ENCODE results near the gene RPL13.

DNA sequence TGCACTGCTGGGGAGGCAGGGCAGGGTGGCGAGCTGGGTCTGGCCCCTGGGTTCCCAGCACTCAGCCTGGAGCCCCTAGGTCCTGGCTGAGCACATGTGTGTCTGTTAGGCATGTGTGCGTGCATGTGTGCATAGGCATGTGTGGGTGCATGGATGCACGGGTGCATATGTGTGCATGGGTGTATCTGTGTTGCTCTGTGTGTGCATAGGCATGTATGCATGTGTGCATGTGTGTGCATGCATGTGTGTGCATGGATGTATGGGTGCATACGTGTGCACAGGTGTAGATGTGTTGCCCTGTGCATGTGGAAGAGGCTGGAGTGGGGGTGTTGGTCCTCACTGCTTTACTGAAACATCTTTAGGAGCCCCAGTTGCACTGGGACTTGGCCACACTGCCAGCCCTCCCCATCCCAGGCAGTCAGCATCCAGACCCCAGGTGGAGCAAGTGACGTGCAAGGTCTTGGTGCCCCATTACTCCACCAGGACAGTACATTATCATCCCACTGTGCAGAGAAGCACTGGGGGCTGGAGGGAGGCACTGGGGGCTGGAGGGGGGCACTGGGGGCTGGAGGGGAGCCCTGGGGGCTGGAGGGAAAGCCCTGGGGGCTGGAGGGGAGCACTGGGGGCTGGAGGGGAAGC lies 42.6 kb downstream of the RPL13 start:
- no peak for TF ChIP-seq POLR2AphosphoS5 (IDR thresholded peaks at IDR 0.05; ENCODE audit: low read depth, low read length)
- TF ChIP-seq TAF1 (IDR thresholded peaks at IDR 0.05; ENCODE audit: borderline replicate concordance, insufficient read depth, low read length) = no peak
- TF ChIP-seq, protein P1, sequence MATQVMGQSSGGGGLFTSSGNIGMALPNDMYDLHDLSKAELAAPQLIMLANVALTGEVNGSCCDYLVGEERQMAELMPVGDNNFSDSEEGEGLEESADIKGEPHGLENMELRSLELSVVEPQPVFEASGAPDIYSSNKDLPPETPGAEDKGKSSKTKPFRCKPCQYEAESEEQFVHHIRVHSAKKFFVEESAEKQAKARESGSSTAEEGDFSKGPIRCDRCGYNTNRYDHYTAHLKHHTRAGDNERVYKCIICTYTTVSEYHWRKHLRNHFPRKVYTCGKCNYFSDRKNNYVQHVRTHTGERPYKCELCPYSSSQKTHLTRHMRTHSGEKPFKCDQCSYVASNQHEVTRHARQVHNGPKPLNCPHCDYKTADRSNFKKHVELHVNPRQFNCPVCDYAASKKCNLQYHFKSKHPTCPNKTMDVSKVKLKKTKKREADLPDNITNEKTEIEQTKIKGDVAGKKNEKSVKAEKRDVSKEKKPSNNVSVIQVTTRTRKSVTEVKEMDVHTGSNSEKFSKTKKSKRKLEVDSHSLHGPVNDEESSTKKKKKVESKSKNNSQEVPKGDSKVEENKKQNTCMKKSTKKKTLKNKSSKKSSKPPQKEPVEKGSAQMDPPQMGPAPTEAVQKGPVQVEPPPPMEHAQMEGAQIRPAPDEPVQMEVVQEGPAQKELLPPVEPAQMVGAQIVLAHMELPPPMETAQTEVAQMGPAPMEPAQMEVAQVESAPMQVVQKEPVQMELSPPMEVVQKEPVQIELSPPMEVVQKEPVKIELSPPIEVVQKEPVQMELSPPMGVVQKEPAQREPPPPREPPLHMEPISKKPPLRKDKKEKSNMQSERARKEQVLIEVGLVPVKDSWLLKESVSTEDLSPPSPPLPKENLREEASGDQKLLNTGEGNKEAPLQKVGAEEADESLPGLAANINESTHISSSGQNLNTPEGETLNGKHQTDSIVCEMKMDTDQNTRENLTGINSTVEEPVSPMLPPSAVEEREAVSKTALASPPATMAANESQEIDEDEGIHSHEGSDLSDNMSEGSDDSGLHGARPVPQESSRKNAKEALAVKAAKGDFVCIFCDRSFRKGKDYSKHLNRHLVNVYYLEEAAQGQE (IDR thresholded peaks at IDR 0.05; ENCODE audit: insufficient read depth in 1 of 2, low read depth in 2 of 2, low read length in 2 of 2) = no peak
- TF ChIP-seq SIN3A (IDR thresholded peaks at IDR 0.05; ENCODE audit: borderline replicate concordance, insufficient read depth, low read length) = no peak
- no peak for TF ChIP-seq FOXP2 (optimal IDR thresholded peaks at IDR 0.05; ENCODE audit: borderline replicate concordance, extremely low read depth, extremely low read length, insufficient read depth)

Data from PFSK-1 (cell line).